DMS 273 (cell line): ENCODE results near the gene AKR1C2.
"Not testable (repeated sequence)": the region's sequence is repeated elsewhere in the genome, so short reads cannot be mapped to it uniquely, and the experiment has no call there.

Experiments
- DNase-seq: peaks from one replicate; lab custom pipeline; 2025; ENCODE audit not compliant: unreplicated experiment; lab: John Stamatoyannopoulos, UW

AKR1C2 gene

DNA sequence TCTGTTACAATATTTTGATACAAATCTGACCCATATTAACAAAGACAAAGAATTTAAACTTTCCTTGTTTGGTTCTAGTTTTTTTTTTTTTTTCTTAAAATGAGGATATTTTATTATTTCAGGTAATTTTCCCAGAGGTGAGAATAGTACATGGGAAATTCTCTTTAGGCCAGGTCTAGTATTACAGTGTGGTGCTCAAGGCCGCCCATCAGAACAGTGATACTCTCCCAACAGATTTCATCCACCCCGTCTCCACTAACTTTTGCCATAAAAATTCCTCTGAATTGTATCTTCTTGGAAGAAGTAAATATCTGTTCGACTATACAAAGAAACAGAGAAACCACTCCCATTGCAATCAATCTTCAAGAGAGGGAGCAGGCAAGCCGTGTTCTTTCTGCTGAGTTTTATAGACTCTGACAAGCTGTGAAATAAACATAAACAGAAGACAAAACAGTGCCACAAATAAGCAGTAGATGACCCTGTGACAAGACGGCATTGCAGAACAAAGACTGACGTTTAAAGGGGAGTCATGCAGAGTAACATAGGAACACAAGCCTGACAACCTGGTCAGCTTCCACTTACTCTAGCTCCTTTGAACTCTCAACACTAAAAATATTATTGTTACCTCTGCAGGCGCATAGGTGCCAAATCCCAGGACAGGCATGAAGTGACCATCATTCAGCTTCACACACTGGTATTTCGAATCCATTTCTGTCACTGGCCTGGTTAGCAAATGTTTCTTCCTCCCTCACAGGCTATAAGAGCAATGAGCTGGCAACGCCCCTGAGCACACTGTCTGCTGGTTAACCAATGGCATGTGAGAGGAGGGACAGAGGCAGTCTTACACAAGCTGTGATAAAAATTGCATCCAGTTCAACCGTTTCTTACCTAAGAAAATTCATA, at the start of gene AKR1C2:
Gene AKR1C2 (minus strand): TSS at position 731 of the 903 bp plus-strand sequence. CDS start 22 bp downstream, at position 709.
- DNase-seq, result not testable (repeated sequence)

DNA sequence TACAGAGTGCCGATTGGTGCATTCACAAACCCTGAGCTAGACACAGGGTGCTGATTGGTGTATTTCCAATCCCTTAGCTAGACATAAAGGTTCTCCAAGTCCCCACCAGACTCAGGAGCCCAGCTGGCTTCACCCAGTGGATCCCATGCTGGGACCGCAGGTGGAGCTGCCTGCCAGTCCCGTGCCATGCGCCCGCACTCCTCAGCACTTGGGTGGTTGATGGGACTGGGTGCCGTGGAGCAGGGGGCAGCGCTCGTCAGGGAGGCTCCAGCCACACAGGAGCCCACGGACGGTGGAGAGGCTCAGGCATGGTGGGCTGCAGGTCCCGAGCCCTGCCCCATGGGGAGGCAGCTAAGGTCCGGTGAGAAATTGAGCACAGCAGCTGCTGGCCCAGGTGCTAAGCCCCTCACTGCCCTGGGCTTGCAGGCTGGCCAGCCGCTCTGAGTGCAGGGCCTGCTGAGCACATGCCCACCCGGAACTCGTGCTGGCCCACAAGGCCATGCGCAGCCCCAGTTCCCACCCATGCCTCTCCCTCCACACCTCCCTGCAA, 49.4 kb upstream of the AKR1C2 start:
- DNase-seq, result not testable (repeated sequence)

DNA sequence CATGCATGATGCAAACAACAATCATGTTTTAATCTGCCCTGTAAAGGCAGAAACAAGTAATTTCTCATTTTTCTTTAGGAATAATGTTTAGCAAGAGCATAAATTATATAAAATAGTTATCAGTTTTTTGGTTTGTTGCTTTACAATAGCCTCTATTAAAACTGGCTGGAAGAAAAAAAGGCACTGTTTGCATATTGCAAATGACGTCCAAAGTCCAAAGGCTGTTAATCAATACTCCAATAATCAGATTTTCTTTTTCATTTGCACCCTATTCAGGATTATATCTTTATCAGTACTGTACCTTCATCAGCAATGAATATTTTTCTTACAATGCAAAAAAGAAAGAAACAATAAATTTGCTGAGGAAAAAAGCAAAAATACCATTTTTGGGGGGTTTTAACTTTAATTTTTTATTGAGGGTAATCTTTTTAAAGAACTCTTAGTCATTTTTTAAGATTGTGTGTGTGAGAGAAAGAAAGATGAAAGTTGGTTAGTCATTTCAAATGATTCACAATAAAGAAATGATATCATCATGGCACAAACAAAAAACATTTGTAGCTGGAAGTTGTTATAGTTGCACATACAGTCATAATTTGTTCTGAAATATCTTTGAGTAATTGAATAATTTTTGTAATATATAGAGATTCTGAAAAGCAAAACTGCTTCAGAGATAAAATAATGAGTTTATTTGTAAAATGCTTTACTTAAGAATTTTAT, 44.4 kb upstream of the AKR1C2 start:
- DNase-seq, result no peak

DNA sequence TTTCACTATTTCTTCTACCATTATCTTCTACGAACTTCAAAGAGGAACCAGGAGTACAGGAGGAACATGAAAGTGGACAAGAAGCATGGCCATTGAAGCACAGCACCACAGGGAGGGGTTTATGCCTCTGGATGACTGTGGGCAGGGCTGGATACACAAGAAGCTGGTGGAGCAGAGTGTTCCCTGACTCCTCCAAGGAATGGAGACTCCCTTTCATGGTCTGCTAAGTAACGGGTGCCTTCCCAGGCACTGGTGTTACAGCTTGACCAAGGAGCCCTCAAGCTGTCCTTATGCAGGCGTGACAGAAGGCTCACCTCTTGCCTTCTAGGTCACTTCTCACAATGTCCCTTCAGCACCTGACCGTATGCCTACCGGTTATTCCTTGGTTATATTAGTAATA, 43.4 kb upstream of the AKR1C2 start:
- not testable (repeated sequence) for DNase-seq

DNA sequence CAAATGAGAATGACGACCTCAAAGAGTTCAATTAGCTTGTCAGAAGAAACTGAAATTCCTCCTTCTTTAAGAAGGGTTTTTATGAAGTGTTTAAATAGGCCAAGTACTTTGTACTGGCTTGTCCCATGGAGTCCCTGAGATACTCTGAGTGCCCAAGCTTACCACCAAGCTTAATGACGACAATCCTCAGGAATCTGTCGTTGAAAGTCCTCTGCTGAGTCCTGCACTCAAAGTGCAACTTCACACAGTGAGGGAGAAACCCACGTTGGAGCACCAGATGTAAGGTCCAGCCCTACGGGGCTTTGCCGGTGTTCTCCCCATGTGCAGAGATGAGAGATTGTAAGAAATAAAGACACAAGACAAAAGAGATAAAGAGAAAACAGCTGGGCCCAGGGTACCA, 42.8 kb upstream of the AKR1C2 start:
- no peak for DNase-seq

DNA sequence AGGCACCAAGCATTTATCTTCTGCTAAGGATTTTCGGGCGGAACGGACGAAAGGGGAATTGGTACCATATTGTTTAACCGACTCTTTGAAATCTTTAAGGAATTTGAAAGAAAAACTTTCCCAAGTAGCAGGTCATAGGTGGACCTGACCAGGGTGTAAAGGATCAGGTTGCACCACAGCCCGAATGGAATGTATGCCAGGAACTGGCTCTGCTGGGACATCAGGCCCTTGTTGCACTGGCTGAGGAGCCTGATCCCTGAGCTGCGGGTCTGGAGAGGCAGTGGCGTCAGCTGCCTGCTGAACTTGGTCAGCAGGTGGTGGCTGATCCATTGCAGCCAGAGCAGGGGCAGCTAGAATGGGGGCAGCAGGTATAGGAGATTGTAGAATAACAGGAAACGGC, 41.4 kb upstream of the AKR1C2 start:
- DNase-seq, result no peak

DNA sequence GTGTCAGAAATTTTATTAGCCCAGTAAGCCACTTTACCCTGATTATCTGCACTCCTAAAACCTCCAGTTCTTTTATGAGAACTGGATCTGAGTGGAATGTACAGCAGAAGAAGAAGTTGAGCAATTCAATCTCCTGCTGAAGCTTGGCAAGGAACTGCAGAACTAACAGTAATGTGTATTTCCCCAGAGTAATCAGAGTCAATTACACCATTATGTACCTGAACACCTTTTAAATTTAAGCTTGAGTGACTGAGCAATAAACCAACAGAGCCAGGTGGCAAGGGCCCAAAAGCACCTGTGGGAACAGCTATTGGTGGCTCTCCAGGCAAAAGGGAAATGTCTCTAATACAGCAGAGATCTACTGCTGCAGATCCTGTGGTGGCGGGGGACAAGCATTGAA, 40.1 kb upstream of the AKR1C2 start:
- no peak for DNase-seq

DNA sequence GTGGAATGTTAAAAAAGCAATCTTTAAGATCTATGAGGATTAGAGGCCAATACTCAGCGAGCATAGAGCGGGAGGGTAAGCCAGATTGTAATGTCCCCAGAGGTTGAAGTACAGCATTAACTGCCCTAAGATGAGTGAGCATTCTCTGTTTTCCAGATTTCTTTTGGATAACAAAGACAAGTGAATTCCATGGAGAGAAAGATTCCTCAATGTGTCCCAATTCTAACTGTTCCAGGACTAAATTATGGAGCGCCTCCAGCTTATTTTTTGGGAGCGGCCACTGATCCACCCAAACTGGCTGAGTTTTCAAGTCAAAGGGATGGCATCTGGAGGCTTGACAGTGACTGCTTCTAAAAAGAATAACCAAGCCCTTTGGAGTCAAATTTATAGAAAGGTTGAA, 39.3 kb upstream of the AKR1C2 start:
- no peak for DNase-seq

DNA sequence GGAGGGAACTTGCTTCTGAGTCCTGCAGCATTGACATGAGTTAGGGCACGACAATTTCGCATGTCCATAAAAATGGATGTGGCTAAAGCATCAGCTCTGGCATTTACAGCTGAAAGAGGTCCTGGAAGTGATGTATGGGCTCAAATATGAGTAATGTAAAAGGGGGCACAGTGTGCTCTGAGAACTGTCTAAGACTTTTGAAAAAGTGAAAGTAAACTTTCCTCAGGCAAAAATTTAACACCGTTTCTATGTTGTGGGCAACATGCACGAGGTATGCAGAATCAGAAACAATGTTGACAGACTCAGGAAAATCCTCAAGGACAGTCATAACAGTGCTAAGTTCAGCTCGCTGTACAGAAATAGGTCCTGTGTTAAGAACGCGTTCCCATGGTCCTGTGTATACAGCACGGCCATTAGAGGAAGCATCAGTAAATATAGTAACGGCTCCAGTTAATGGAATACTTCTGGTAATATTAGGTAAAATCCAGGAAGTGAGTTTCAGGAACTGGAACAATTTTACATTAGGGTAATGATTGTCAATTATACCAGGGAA, 37.9 kb upstream of the AKR1C2 start:
- no peak for DNase-seq

DNA sequence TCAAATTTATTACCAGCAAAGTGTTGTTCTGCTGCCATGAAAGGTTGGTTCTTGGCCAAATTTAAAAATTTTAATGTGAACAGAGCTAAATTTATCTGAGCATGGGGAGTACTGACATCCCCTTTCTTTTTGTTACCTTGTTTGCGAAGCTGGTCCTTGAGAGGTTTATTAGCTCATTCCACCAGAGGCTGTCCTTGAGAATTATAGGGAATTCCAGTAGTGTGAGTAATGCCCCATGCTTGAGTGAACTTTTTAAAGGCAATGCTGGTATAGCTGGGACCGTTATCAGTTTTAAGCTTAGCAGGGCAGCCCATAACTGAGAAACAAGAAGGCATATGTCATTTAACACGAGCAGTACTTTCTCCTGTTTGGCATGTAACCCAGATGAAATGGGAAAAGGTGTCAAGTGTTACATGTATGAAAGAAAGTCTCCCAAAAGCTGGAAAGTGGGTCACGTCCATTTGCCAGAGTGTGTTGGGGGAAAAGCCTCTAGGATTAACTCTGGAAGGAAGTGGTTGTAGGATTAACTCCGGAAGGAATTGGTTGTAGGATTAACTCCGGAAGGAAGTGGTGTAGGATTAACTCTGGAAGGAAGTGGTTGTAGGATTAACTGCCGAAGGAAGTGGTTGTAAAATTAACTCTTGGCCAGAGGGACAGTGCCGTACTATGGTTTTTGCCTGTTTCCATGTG, 37.3 kb upstream of the AKR1C2 start:
- DNase-seq, result no peak

DNA sequence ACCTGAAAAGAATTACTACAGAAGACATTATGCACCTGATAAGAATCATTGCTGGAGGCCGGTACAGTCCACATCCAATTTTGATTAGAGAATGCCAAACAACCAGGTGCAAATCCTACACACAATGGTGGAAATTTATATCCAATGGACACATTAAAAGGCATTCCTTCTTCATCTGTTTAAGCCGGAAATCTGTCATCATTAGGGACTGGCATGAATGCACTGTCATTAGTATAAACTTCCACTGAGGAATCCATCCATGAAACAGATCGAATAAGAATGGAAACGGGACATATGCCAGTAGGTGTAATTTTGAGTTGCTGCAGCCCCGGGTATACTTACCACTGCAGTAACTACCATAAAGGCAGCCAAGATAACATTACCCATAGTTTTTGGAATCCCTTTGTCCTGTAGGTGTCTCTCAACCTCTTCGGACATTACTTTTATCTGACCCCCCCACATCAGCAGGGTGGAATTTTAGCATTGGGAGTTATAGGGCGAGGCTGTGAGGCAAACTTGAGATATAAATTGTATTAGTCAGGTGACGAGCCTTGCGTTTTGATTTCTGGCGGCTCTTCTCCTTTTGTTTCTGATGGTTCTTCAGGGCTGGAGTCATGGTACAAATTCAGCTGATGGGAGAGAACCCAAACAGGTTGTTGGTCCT, 36.5 kb upstream of the AKR1C2 start:
- no peak for DNase-seq

DNA sequence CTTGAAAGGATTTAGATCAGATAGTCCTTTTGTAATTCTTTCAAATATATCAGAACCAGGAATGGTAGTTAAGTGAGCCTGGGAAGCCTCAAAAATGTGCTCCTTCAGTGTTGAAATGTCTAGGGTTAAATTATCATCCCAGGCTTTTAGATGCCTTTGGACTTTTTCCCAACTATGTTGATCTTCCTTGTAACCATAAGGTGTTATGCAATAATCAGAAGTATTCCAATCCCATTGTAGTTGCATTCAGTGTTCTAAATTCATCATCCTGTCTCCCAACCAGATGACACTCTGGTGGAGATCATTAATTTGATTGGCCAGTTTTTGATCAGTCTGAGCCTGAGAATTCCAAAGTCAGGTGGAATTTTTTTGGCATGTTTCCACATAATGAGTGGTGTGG, 35.1 kb upstream of the AKR1C2 start:
- DNase-seq, result no peak

DNA sequence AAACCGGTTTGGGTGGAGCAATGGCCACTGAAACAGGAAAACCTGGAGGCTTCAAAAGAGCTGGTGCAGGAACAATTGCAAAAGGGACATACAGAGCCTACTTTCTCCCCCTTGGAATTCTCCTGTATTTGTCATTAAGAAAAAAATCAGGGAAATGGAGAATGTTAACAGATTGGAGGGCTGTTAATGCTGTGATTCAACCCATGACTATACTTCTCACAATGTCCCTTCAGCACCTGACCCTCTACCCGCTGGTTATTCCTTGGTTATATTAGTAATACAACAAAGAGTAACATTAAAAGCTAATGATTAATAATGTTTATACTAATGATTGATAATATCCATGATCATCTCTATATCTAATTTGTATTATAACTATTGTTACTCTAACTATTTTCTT, 34.4 kb upstream of the AKR1C2 start:
- no peak for DNase-seq

DNA sequence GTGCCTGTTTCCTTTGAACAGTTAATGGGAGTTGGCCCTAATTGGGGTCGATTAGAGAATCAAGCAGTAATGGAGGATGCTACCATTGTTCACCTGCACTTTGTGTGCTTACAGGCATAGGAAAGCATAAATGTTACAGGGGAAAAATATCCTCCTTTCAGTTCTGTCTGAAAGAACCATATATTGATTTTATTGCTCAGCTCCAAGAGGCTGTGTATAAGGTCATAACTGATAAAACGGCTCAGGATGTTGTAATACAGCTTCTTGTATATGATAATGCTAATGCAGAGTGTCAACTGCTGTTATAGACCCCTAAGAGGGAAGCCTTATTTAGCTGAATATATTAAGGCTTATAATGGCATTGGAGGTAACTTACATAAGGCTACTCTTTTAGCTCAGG, 32.9 kb upstream of the AKR1C2 start:
- DNase-seq, result no peak

DNA sequence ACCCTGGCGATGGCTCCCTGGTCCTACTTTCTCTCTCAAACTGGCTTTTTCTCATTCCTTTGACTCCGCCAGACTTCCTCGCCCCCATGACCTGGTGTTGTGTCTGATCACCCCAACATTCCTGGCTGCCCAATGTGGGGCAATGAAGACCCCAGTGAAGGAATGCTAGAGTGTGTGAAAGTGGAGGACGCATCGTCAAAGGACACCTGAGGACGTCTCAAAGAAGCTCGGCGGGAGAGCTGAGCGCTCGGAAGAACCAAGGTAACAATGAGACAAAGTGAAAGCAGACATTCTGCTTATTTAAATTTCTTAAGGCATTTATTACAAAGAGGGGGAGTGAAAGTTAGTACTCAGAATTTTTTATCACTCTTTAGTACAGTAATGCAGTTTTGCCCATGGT, 31.7 kb upstream of the AKR1C2 start:
- DNase-seq, result no peak

DNA sequence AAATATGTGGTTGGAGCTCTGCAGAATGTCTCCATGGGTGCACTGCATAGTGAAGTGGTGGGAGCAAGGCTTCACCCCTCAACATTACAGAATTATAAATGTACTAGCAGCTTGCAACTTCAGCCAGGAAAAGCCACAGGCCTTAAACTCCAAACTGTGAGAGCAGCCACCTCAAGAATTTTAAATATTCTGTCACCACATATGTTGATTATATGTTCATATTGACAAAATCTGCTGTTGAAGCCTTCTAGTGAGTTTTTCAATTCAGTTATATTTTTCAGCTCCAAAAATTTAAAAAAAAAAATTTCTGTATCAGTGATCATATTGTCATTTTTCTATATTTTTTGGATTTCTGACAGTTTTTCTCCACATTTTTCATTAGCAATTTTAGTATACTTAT, 30.9 kb upstream of the AKR1C2 start:
- no peak for DNase-seq

DNA sequence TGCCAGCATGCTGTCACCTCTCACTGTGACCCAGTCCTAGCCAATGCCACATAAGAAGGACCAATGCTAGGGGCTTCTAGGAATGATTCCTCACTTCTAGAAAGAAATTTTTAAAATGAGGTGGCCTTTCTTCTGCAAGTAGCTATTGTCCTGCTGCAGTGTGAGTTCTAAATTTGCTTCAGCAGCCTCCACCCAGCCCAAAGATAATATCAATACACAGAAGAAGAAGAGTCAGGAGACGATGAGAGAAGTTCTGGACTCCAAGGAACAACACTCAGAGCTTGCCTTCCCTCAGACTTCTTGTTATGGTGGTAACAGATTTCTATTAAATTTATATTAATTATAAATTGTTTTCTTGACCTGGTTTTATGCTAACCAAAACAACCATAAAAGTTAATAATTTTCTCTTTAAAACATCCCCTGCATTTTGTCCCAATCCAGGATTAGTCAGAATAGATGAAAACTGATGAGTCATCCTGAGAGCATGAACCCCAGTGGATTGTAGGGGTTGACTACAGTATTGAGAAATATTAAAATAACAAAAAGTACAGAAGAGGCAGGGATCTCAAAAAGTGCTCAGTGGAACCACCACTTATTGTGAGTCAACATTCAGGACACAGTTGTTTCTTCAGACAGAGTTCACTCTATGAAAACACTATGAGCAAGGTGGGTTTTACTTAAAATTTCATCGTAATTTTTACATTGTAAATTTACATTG, 29.6 kb upstream of the AKR1C2 start:
- no peak for DNase-seq

DNA sequence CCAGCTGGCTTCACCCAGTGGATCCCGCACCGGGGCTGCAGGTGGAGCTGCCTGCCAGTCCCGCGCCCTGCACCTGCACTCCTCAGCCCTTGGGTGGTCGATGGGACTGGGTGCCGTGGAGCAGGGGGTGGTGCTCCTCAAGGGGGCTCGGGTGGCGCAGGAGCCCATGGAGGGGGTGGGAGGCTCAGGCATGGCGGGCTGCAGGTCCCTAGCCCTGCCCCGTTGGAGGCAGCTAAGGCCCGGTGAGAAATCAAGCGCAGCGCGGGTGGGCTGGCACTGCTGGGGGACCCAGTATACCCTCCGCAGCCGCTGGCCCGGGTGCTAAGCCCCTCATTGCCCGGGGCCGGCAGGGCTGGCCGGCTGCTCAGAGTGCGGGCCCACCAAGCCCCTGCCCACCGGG, 28.8 kb upstream of the AKR1C2 start:
- DNase-seq, result not testable (repeated sequence)

DNA sequence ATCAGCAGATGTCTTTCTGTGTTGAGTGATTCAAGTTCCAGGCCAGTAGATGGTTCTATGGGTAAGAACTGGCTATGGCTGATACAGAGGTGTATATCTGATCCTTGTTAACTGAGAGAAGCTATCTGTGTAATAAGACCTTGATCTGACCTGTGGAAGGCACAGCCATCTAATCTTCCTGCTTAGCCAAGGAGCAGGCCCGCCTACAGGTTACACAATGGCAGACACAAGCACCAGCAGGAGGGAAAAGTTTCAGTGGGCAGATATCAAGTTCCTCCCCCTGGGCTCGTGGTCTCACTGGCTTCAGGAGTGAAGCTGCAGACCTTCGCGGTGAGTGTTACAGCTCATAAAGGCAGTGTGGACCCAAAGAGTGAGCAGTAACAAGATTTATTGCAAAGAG, 27.9 kb upstream of the AKR1C2 start:
- DNase-seq, result not testable (repeated sequence)

DNA sequence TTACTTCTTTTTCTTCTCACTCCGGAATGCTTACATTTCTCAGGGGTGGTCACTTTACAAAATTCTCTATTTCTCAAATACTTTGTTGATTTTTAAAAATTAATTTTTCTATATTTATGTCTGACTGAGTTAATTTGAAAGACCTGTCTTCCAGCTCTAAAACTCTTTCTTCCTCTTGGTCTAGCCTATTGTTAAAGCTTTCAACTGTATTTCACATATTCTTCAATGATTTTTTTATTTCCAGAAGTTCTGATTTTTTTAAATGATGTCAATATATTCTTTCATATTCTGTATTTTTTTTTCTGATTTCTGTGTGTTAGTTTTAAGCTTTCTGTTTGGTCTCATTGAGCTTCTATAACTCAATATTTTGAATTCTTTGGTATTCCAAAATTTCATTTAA, 27.3 kb upstream of the AKR1C2 start:
- no peak for DNase-seq
